ENCODE results near the gene DESI1.
"Not testable (repeated sequence)": the region's sequence is repeated elsewhere in the genome, so short reads cannot be mapped to it uniquely, and the experiment has no call there.

Gene DESI1

GRCh38 chr22:41631615-41632014 is 10.8 kb upstream of the DESI1 start:
- peaks cover 34% of the 10 kb centered on the region for H3K36me3 ChIP-seq (ENCODE audit: control insufficient read depth, insufficient read depth, low read length)
- H3K9me3 ChIP-seq (ENCODE audit: control insufficient read depth, insufficient read depth, low read length); H3K9ac ChIP-seq (ENCODE audit: low read depth, low read length); H3K27me3 ChIP-seq (ENCODE audit: control insufficient read depth, insufficient read depth, low read length); H3K4me3 ChIP-seq (ENCODE audit: low read depth, low read length); H3K4me1 ChIP-seq (ENCODE audit: control insufficient read depth, insufficient read depth, low read length): not testable (repeated sequence)

GRCh38 chr22:41631115-41631514 is 10.3 kb upstream of the DESI1 start:
- H3K4me1 ChIP-seq (ENCODE audit: control insufficient read depth, insufficient read depth, low read length); H3K9me3 ChIP-seq (ENCODE audit: control insufficient read depth, insufficient read depth, low read length); H3K9ac ChIP-seq (ENCODE audit: low read depth, low read length); H3K4me3 ChIP-seq (ENCODE audit: low read depth, low read length); H3K27me3 ChIP-seq (ENCODE audit: control insufficient read depth, insufficient read depth, low read length): not testable (repeated sequence)
- peaks cover 32% of the 10 kb centered on the region for H3K36me3 ChIP-seq (ENCODE audit: control insufficient read depth, insufficient read depth, low read length)

- H3K9ac ChIP-seq (ENCODE audit: low read depth, low read length) = no peak overlapping the region
- no peak overlapping the region for H3K4me3 ChIP-seq (ENCODE audit: low read depth, low read length)
- H3K9me3 ChIP-seq (ENCODE audit: control insufficient read depth, insufficient read depth, low read length) = no peaks in the 10 kb centered on the region
- peaks cover 5% of the 10 kb centered on the region for H3K4me1 ChIP-seq (ENCODE audit: control insufficient read depth, insufficient read depth, low read length)
- no peaks in the 10 kb centered on the region for H3K27me3 ChIP-seq (ENCODE audit: control insufficient read depth, insufficient read depth, low read length)
- H3K36me3 ChIP-seq (ENCODE audit: control insufficient read depth, insufficient read depth, low read length) = peaks cover 49% of the 10 kb centered on the region
Measured at GRCh38 chr22:41625577-41625976, 4.7 kb upstream of the DESI1 start.

- Histone ChIP-seq H3K36me3 (ENCODE audit: control insufficient read depth, insufficient read depth, low read length) (peaks cover 24% of the 10 kb centered on the region), H3K4me3 (ENCODE audit: low read depth, low read length) (peak overlapping the region; percentile 98)
Measured at GRCh38 chr22:41621911-41622179, 1.0 kb upstream of the DESI1 start.

DNA sequence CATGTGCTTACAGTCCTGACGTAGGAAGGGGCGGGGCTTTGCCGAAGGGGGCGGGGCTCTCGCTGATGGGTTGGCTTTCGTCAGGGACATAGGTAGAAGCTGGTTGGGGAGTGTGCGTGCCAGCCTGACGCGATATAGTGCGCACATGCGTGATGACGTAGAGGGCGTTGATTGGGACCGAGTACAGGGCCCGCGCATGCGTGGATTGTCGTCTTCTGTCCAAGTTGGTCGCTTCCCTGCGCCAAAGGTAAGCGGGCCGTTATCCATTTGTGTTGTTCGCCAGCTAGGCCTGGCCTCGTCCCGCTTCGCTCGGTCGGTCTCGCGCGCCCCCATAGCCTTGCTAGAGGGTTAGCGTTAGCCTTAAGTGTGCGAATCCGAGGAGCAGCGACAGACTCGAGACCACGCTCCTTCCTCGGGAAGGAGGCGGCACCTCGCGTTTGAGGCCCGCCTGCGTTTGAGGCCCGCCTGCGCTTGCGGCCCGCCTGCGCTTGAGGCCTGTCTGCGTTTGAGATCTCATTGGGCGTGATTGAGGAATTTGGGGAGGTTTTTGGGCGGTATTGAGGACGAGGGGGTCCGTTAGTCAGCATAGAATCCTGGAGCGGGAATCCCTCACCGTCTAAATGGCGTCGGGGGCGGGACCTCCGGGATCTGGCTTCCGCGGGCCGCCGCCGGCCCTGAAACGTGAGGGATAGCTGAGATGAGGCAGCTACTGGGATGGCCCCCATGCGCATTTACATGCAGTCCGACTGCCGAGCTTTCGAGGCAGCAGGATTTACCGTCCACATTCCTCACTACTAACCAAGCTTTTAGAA is 462 bp upstream of the DESI1 start, which contains the start of gene XRCC6:
Gene XRCC6, plus strand, starts transcription at position 197 of the 812 bp plus-strand sequence. CDS start 710 bp downstream, outside the sequence.
- H3K27me3 ChIP-seq (ENCODE audit: control insufficient read depth, insufficient read depth, low read length) = no peaks in the 10 kb centered on the region
- peak within 1 kb of the TSS; percentile 94 for H3K9ac ChIP-seq (ENCODE audit: low read depth, low read length)
- no peaks in the 10 kb centered on the region for H3K9me3 ChIP-seq (ENCODE audit: control insufficient read depth, insufficient read depth, low read length)
- H3K4me1 ChIP-seq (ENCODE audit: control insufficient read depth, insufficient read depth, low read length) = peaks cover 13% of the 10 kb centered on the region
- peak within 1 kb of the TSS; percentile 98 for H3K4me3 ChIP-seq (ENCODE audit: low read depth, low read length)
- H3K36me3 ChIP-seq (ENCODE audit: control insufficient read depth, insufficient read depth, low read length) = peaks cover 20% of the 10 kb centered on the region

More at GRCh38 chr22:41621911-41622179, 1.0 kb upstream of the DESI1 start:
- H3K27me3 ChIP-seq (ENCODE audit: control insufficient read depth, insufficient read depth, low read length) = no peaks in the 10 kb centered on the region
- H3K9ac ChIP-seq (ENCODE audit: low read depth, low read length) = peak overlapping the region; percentile 85
- peaks cover 13% of the 10 kb centered on the region for H3K4me1 ChIP-seq (ENCODE audit: control insufficient read depth, insufficient read depth, low read length)
- H3K9me3 ChIP-seq (ENCODE audit: control insufficient read depth, insufficient read depth, low read length) = no peaks in the 10 kb centered on the region

GRCh38 chr22:41619979-41620588 is 759 bp downstream of the DESI1 start:
- peak overlapping the region; percentile 98 for H3K4me3 ChIP-seq (ENCODE audit: low read depth, low read length)
- no peaks in the 10 kb centered on the region for H3K9me3 ChIP-seq (ENCODE audit: control insufficient read depth, insufficient read depth, low read length)
- no peaks in the 10 kb centered on the region for H3K27me3 ChIP-seq (ENCODE audit: control insufficient read depth, insufficient read depth, low read length)
- peak overlapping the region; percentile 94 for H3K9ac ChIP-seq (ENCODE audit: low read depth, low read length)
- H3K36me3 ChIP-seq (ENCODE audit: control insufficient read depth, insufficient read depth, low read length) = peaks cover 18% of the 10 kb centered on the region
- peaks cover 13% of the 10 kb centered on the region for H3K4me1 ChIP-seq (ENCODE audit: control insufficient read depth, insufficient read depth, low read length)

- H3K4me3 ChIP-seq (ENCODE audit: low read depth, low read length) = no peak overlapping the region
- no peaks in the 10 kb centered on the region for H3K36me3 ChIP-seq (ENCODE audit: control insufficient read depth, insufficient read depth, low read length)
- no peaks in the 10 kb centered on the region for H3K4me1 ChIP-seq (ENCODE audit: control insufficient read depth, insufficient read depth, low read length)
- no peaks in the 10 kb centered on the region for H3K27me3 ChIP-seq (ENCODE audit: control insufficient read depth, insufficient read depth, low read length)
- no peaks in the 10 kb centered on the region for H3K9me3 ChIP-seq (ENCODE audit: control insufficient read depth, insufficient read depth, low read length)
- H3K9ac ChIP-seq (ENCODE audit: low read depth, low read length) = no peak overlapping the region
Measured at GRCh38 chr22:41613456-41613855, 7.4 kb downstream of the DESI1 start.

GRCh38 chr22:41612603-41613306 is 8.1 kb downstream of the DESI1 start:
- Histone ChIP-seq H3K9me3 (ENCODE audit: control insufficient read depth, insufficient read depth, low read length) (no peaks in the 10 kb centered on the region), H3K36me3 (ENCODE audit: control insufficient read depth, insufficient read depth, low read length) (no peaks in the 10 kb centered on the region), H3K4me3 (ENCODE audit: low read depth, low read length) (no peak overlapping the region)

GRCh38 chr22:41608386-41608785 is 12.5 kb downstream of the DESI1 start:
- H3K4me1 ChIP-seq (ENCODE audit: control insufficient read depth, insufficient read depth, low read length) = no peaks in the 10 kb centered on the region
- H3K9ac ChIP-seq (ENCODE audit: low read depth, low read length) = no peak overlapping the region
- no peaks in the 10 kb centered on the region for H3K9me3 ChIP-seq (ENCODE audit: control insufficient read depth, insufficient read depth, low read length)
- H3K36me3 ChIP-seq (ENCODE audit: control insufficient read depth, insufficient read depth, low read length) = peaks cover 19% of the 10 kb centered on the region
- no peak overlapping the region for H3K4me3 ChIP-seq (ENCODE audit: low read depth, low read length)
- H3K27me3 ChIP-seq (ENCODE audit: control insufficient read depth, insufficient read depth, low read length) = no peaks in the 10 kb centered on the region

More at GRCh38 chr22:41612603-41613306, 8.1 kb downstream of the DESI1 start:
- Histone ChIP-seq H3K9ac (ENCODE audit: low read depth, low read length) (no peak overlapping the region), H3K27me3 (ENCODE audit: control insufficient read depth, insufficient read depth, low read length) (no peaks in the 10 kb centered on the region), H3K4me1 (ENCODE audit: control insufficient read depth, insufficient read depth, low read length) (no peaks in the 10 kb centered on the region)

DNA sequence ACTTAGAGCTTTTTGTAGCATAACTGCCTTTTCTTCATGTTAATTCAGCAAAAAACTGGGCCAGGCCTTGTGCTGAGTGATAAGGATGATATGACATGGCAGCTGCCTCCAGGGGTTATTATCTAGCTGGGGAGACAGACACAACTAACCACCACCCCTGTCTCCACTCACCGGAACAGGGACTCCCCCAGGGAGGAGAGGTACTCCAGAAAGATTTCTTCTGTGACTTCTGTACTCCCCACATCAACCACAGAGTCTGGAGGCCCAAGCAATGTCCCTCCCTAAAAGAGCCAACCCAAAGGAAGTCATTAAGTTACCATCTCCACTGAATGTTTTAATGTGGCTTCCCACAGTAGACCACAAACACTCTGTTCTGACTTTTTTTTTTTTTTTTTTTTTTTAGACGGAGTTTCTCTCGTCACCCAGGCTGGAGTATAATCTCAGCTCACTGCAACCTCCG is 16.9 kb downstream of the DESI1 start:
- Histone ChIP-seq H3K36me3 (ENCODE audit: control insufficient read depth, insufficient read depth, low read length) (peaks cover 38% of the 10 kb centered on the region), H3K4me1 (ENCODE audit: control insufficient read depth, insufficient read depth, low read length) (no peaks in the 10 kb centered on the region), H3K4me3 (ENCODE audit: low read depth, low read length) (no peak overlapping the region), H3K9ac (ENCODE audit: low read depth, low read length) (no peak overlapping the region), H3K9me3 (ENCODE audit: control insufficient read depth, insufficient read depth, low read length) (no peaks in the 10 kb centered on the region), H3K27me3 (ENCODE audit: control insufficient read depth, insufficient read depth, low read length) (no peaks in the 10 kb centered on the region)

DNA sequence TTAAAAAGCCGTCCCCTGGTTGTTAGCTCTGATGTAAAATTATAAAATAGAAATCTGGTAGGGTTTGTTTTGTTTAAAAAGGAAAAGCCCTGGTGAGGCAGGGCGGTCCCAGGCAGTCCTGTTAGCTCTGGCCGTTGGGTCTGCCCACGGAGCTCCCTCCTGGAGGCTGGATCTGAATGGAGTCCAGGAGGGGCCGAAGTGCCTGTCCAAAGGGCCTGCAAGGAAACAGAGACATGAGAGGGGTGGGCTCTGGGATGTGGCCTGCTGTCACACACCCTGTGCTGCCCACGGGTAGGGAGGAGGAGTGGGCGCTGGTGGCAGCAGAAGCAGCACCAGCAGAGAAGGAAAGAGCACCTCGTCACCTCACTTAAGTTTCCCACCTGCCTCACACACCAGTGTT is 19.9 kb downstream of the DESI1 start:
- Histone ChIP-seq H3K9ac (ENCODE audit: low read depth, low read length) (no peak overlapping the region), H3K4me1 (ENCODE audit: control insufficient read depth, insufficient read depth, low read length) (peaks cover 2% of the 10 kb centered on the region), H3K4me3 (ENCODE audit: low read depth, low read length) (no peak overlapping the region), H3K9me3 (ENCODE audit: control insufficient read depth, insufficient read depth, low read length) (no peaks in the 10 kb centered on the region), H3K27me3 (ENCODE audit: control insufficient read depth, insufficient read depth, low read length) (no peaks in the 10 kb centered on the region), H3K36me3 (ENCODE audit: control insufficient read depth, insufficient read depth, low read length) (peaks cover 32% of the 10 kb centered on the region)
